GM12878 (cell line): Measurements from ENCODE around the gene PDK1. TPM values are rescaled to one million over a fixed set of nuclear protein-coding genes. Genes with fewer than 3 reads are reported as not detected.

Experiments used
- ATAC-seq: fragments of 200-7000 bp; cut with Tn5 transposase; 3 replicates; pipeline ENCODE4 v1.9.1; 2020; ENCODE audit warnings: mild to moderate bottlenecking, moderate library complexity
- BruUV-seq: library from RNA; stranded (reverse); fragments of 400-500 nt; replicated peaks from 2 replicates; lab custom pipeline; 2021; lab: Mats Ljungman, UMichigan
- CTCF ChIA-PET: fragments of 300-600 bp; sonication (Branson Sonifier 250); formaldehyde crosslinking; extraction: SDS; loops from one replicate; lab custom pipeline; 2021; ENCODE audit warnings: inconsistent platforms; lab: Yijun Ruan, JAX
- POLR2A ChIA-PET: fragments of 350-600 bp; formaldehyde crosslinking; extraction: SDS; loops from one replicate; lab custom pipeline; 2021; ENCODE audit warnings: inconsistent platforms; lab: Charles Lee
- RAD21 ChIA-PET: fragments of 300-600 bp; sonication (Branson Sonifier 250); formaldehyde crosslinking; loops from one replicate; lab custom pipeline; 2023; ENCODE audit warnings: antibody characterized with exemption; ENCODE audit not compliant: unreplicated experiment; lab: Charles Lee
- SMC1A ChIA-PET: fragments of 300-600 bp; sonication (Branson Sonifier 250); formaldehyde crosslinking; loops from one replicate; lab custom pipeline; 2023; ENCODE audit not compliant: unreplicated experiment, uncharacterized antibody; lab: Charles Lee
- DNase-seq: peaks from one replicate; pipeline ENCODE4 v3.0.0-alpha.2; 2011; ENCODE audit warnings: low read depth, low spot score
- FAIRE-seq: peaks from 3 replicates; lab custom pipeline; 2011; peaks lifted over from hg19 to GRCh38; lab: Jason Lieb, UNC
- H2AFZ ChIP-seq: 2 replicates; pipeline ENCODE4 v1.6.0; 2011; ENCODE audit warnings: low read depth, low read length, control low read depth; ENCODE audit not compliant: control insufficient read depth
- H3K27ac ChIP-seq: 2 replicates; pipeline ENCODE4 v1.5.1; 2011; ENCODE audit warnings: control low read depth; ENCODE audit not compliant: control insufficient read depth, insufficient read depth
- H3K27me3 ChIP-seq, 2 experiments: replicated peaks in 1 of 2; 2 replicates each; pipeline versions ENCODE4 v1.6.0 to v1.6.1; 2011; ENCODE audit warnings: low read length in 1 of 2; ENCODE audit not compliant: control insufficient read depth in 2 of 2, insufficient read depth in 2 of 2
- H3K36me3 ChIP-seq, 2 experiments: 2 replicates each; pipeline ENCODE4 v1.5.1; 2011; ENCODE audit warnings: low read length in 1 of 2; ENCODE audit not compliant: control insufficient read depth in 2 of 2, insufficient read depth in 2 of 2
- H3K4me1 ChIP-seq: 2 replicates; pipeline ENCODE4 v1.6.1; 2011; ENCODE audit warnings: mild to moderate bottlenecking, low read length, moderate library complexity, mixed read lengths; ENCODE audit not compliant: control insufficient read depth, insufficient read depth
- H3K4me2 ChIP-seq: 2 replicates; pipeline ENCODE4 v1.6.0; 2011; ENCODE audit warnings: control low read depth; ENCODE audit not compliant: control insufficient read depth, insufficient read depth
- H3K4me3 ChIP-seq: fragments of 200-600 bp; sonication (generic); 2 replicates; pipeline ENCODE4 v1.5.1; 2016
- H3K79me2 ChIP-seq: 2 replicates; pipeline ENCODE4 v1.6.0; 2011; ENCODE audit warnings: low read length; ENCODE audit not compliant: control insufficient read depth, insufficient read depth
- H3K9ac ChIP-seq: 2 replicates; pipeline ENCODE4 v1.8.0; 2011; ENCODE audit warnings: low read length, control low read depth, mixed read lengths; ENCODE audit not compliant: control insufficient read depth, insufficient read depth
- H3K9me3 ChIP-seq: replicated peaks from 3 replicates; pipeline ENCODE4 v1.5.1; 2011; ENCODE audit warnings: mild to moderate bottlenecking, low read length; ENCODE audit not compliant: control insufficient read depth, insufficient read depth
- H4K20me1 ChIP-seq: 2 replicates; pipeline ENCODE4 v1.6.0; 2011; ENCODE audit not compliant: control insufficient read depth, insufficient read depth
- CREB1 ChIP-seq: IDR thresholded peaks from 2 replicates; pipeline ENCODE4 v1.6.1; 2012; ENCODE audit warnings: low read depth, mild to moderate bottlenecking, inconsistent platforms
- CREM ChIP-seq: IDR thresholded peaks from 2 replicates; pipeline ENCODE4 v1.6.1; 2014; ENCODE audit warnings: antibody characterized with exemption, low read depth
- FOXK2 ChIP-seq: fragments of 450-650 bp; IDR thresholded peaks from 2 replicates; pipeline ENCODE4 v1.6.1; 2017; ENCODE audit warnings: mild to moderate bottlenecking, moderate library complexity
- FOXM1 ChIP-seq: IDR thresholded peaks from 2 replicates; pipeline ENCODE4 v1.6.1; 2012; ENCODE audit warnings: low read depth, mild to moderate bottlenecking, inconsistent platforms, low read length, moderate library complexity
- GATAD2B ChIP-seq: fragments of 450-650 bp; conservative IDR thresholded peaks from 2 replicates; pipeline ENCODE4 v1.6.1; 2017; ENCODE audit warnings: low read depth, mild to moderate bottlenecking, moderate library complexity
- IKZF2 ChIP-seq, 2 experiments: fragments of 450-650 bp; IDR thresholded peaks; 2 replicates each; pipeline ENCODE4 v1.6.1; 2017; ENCODE audit warnings: mild to moderate bottlenecking in 2 of 2, moderate library complexity in 2 of 2
- POLR2A ChIP-seq: IDR thresholded peaks from 2 replicates; pipeline ENCODE4 v1.6.1; 2011; ENCODE audit warnings: low read depth, mild to moderate bottlenecking, low read length
- RB1 ChIP-seq: fragments of 450-650 bp; formaldehyde crosslinking; IDR thresholded peaks from 2 replicates; pipeline ENCODE4 v1.6.1; 2017; ENCODE audit warnings: mild to moderate bottlenecking, borderline replicate concordance
- RCOR1 ChIP-seq: conservative IDR thresholded peaks from 2 replicates; pipeline ENCODE4 v1.6.1; 2012; ENCODE audit warnings: low read depth, low read length, improper control_type of control experiment
- SIN3A ChIP-seq: IDR thresholded peaks from 2 replicates; pipeline ENCODE4 v1.6.1; 2012; ENCODE audit warnings: low read depth, low read length, improper control_type of control experiment
- SMARCA5 ChIP-seq: fragments of 450-650 bp; IDR thresholded peaks from 2 replicates; pipeline ENCODE4 v1.6.1; 2017; ENCODE audit warnings: mild to moderate bottlenecking
- TCF3 ChIP-seq: IDR thresholded peaks from 2 replicates; pipeline ENCODE4 v1.6.1; 2012; ENCODE audit warnings: low read depth, mild to moderate bottlenecking, low read length, borderline replicate concordance; ENCODE audit not compliant: insufficient read depth
- ZNF217 ChIP-seq: fragments of 450-650 bp; IDR thresholded peaks from 2 replicates; pipeline ENCODE4 v1.6.1; 2017; ENCODE audit warnings: antibody characterized with exemption, mild to moderate bottlenecking
- WGBS: methylation state at CpG from one replicate; pipeline ENCODE4 v1.1.6; 2016; ENCODE audit warnings: low lambda C conversion rate; ENCODE audit not compliant: insufficient replicate concordance, insufficient coverage; ENCODE audit errors: missing lambda C conversion rate; 5-methylcytosine and 5-hydroxymethylcytosine counted together
- in situ Hi-C: fragments of 300-500 bp; cut with MboI; formaldehyde crosslinking; loops from 9 replicates; pipeline ENCODE4 v1.14.3; 2018; ENCODE audit warnings: mixed read lengths
- intact Hi-C: fragments of 100-400 bp; cut with micrococcal nuclease; formaldehyde crosslinking; loops from one replicate; pipeline ENCODE4 v1.14.2; 2022; ENCODE audit not compliant: unreplicated experiment
- polyA plus RNA-seq, 11 experiments: library from polyadenylated mRNA; depleted of rRNA in 4 of 11; unstranded in 6 of 11; stranded (reverse) in 5 of 11; fragments of >200 nt; fragmentation: Nextera tagmentation in 4 of 11; fragmentation: Illumina TruSeq in 1 of 11; extraction: Ambion mirVana in 4 of 11; extraction: Trizol in 1 of 11; gene quantifications; 1 replicate in 1 of 11; 2 replicates in 10 of 11; pipeline versions ENCODE4 v1.2.1 to v1.2.3, GENCODE V29; 2011 to 2016; ENCODE audit warnings: inconsistent platforms in 2 of 11, missing spikeins in 2 of 11, low read depth in 1 of 11
- total RNA-seq, 4 experiments: library from RNA; depleted of rRNA in 3 of 4; stranded (reverse); fragments of >200 nt in 3 of 4; fragmentation: Illumina TruSeq in 1 of 4; extraction: Trizol in 1 of 4; gene quantifications; 2 replicates each; pipeline versions ENCODE4 v1.2.1 to v1.2.3, GENCODE V29; 2013 to 2021
- TF ChIP-seq, protein P1 (sequence below): IDR thresholded peaks from 2 replicates; pipeline ENCODE4 v1.6.1; 2011; ENCODE audit warnings: borderline replicate concordance, low read depth, mild to moderate bottlenecking, moderate library complexity, mixed read lengths, low read length; ENCODE audit not compliant: insufficient read depth; ENCODE audit errors: extremely low read length
- TF ChIP-seq, protein P2 (sequence below): IDR thresholded peaks from 2 replicates; pipeline ENCODE4 v1.6.1; 2012; ENCODE audit warnings: improper control_type of control experiment, low read depth, low read length; ENCODE audit not compliant: insufficient replicate concordance
- TF ChIP-seq, protein P3 (sequence below): IDR thresholded peaks from 2 replicates; pipeline ENCODE4 v1.6.1; 2011; ENCODE audit warnings: mild to moderate bottlenecking, low read depth, low read length, moderate library complexity; ENCODE audit not compliant: insufficient replicate concordance

Gene PDK1
- total and polyA plus RNA-seq, 10 of the 15 experiments (the other 5 are each of a cell fraction or from before 2014, with no cell fraction given), result 5.3 to 128 (median 17.1) TPM

DNA sequence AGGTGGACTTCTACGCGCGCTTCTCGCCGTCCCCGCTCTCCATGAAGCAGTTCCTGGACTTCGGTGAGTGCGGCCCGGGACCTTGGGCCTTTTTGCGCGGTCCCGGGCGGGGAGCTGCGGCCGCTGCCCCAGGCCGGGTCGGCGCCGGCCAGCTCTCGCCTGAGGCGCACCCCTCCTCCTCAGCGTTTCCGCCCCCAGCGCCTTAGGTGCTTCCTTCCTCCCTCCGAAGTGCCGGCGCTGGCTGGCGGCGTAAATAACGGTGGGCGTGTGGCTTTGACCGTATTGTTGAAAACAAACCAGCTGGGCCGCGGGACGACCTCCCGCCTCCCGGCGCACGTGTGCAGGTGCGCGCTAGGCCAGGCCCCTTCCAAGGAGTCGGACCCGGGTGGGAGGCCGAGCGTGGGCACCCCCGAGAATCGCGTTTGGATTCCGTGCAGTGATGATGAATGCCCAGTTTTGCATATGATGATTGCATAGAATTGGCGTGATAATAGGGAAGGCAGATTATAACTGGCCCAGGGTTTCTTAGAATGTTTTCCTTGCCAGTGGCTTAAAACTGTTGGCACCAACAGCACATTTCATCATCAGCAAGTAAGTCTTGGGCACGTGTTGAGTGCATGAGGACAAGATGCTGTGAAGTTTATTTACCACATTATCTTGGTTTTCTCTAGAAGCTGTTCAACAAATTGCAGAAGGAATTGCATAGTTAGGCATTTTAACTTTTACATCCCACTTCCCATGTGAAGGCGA, 569 bp downstream of the PDK1 start:
- Histone ChIP-seq H3K4me2 (peak overlapping the region; percentile 72; the same call in 1 of the 2 replicates), H3K4me3 (peak overlapping the region; percentile 69), H3K36me3 (peaks cover 0 to 12% of the 10 kb centered on the region in 2 experiments; a peak in 2 of 4 replicates), H4K20me1 (peaks cover 4% of the 10 kb centered on the region; the same call in 1 of the 2 replicates), H3K27ac (peak overlapping the region; percentile 83), H2AFZ (peak overlapping the region; percentile 91), H3K4me1 (peaks cover 6% of the 10 kb centered on the region), H3K9ac (peak overlapping the region; percentile 62), H3K79me2 (peaks cover 69% of the 10 kb centered on the region), H3K9me3 (no peaks in the 10 kb centered on the region; the same call in 2 of the 3 replicates), H3K27me3 (no peaks in the 10 kb centered on the region)
- in situ Hi-C loops (loop anchor here (25.0 kb wide), 1 partner anchor 1619 kb away; the partner anchor contains the start of gene GORASP2), intact Hi-C loops (no loop called here)
- SMC1A ChIA-PET, result interaction anchor here (1.1 kb wide), 1 partner anchor 8 kb away, joined by 4 read pairs; no protein-coding TSS in a partner anchor
- WGBS, result under 1% methylated on average over 52 of the region's 52 CpGs
- no TSS peak for BruUV-seq
- CTCF ChIA-PET, result no interaction called here
- RAD21 ChIA-PET, result no interaction called here
- FAIRE-seq (no peak), DNase-seq (peak; percentile 25), ATAC-seq (peak; percentile 83)
- POLR2A ChIA-PET, result no interaction called here
- TF ChIP-seq, protein P1, sequence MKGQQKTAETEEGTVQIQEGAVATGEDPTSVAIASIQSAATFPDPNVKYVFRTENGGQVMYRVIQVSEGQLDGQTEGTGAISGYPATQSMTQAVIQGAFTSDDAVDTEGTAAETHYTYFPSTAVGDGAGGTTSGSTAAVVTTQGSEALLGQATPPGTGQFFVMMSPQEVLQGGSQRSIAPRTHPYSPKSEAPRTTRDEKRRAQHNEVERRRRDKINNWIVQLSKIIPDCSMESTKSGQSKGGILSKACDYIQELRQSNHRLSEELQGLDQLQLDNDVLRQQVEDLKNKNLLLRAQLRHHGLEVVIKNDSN, result peak; percentile 41
- TF ChIP-seq IKZF2 (IDR thresholded peaks at IDR 0.05), result peak in 1 of 2 experiments; percentile 40; a peak in 1 of 4 replicates
- peak; percentile 58; the same call in 1 of the 2 replicates for TF ChIP-seq GATAD2B
- TF ChIP-seq SIN3A, result peak; percentile 96
- TF ChIP-seq POLR2A, result peak; percentile 52
- TF ChIP-seq, protein P2, sequence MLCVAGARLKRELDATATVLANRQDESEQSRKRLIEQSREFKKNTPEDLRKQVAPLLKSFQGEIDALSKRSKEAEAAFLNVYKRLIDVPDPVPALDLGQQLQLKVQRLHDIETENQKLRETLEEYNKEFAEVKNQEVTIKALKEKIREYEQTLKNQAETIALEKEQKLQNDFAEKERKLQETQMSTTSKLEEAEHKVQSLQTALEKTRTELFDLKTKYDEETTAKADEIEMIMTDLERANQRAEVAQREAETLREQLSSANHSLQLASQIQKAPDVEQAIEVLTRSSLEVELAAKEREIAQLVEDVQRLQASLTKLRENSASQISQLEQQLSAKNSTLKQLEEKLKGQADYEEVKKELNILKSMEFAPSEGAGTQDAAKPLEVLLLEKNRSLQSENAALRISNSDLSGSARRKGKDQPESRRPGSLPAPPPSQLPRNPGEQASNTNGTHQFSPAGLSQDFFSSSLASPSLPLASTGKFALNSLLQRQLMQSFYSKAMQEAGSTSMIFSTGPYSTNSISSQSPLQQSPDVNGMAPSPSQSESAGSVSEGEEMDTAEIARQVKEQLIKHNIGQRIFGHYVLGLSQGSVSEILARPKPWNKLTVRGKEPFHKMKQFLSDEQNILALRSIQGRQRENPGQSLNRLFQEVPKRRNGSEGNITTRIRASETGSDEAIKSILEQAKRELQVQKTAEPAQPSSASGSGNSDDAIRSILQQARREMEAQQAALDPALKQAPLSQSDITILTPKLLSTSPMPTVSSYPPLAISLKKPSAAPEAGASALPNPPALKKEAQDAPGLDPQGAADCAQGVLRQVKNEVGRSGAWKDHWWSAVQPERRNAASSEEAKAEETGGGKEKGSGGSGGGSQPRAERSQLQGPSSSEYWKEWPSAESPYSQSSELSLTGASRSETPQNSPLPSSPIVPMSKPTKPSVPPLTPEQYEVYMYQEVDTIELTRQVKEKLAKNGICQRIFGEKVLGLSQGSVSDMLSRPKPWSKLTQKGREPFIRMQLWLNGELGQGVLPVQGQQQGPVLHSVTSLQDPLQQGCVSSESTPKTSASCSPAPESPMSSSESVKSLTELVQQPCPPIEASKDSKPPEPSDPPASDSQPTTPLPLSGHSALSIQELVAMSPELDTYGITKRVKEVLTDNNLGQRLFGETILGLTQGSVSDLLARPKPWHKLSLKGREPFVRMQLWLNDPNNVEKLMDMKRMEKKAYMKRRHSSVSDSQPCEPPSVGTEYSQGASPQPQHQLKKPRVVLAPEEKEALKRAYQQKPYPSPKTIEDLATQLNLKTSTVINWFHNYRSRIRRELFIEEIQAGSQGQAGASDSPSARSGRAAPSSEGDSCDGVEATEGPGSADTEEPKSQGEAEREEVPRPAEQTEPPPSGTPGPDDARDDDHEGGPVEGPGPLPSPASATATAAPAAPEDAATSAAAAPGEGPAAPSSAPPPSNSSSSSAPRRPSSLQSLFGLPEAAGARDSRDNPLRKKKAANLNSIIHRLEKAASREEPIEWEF, result peak; percentile 52
- peak; percentile 63; the same call in 1 of the 2 replicates for TF ChIP-seq CREB1
- TF ChIP-seq TCF3, result peak; percentile 61; the same call in 1 of the 2 replicates
- TF ChIP-seq RCOR1, result no peak
- TF ChIP-seq SMARCA5, result peak; percentile 81; the same call in 1 of the 2 replicates
- TF ChIP-seq ZNF217, result no peak
- TF ChIP-seq FOXM1, result no peak
- TF ChIP-seq RB1, result 0 out of 2 replicates have a peak, but pooled peaks have one; percentile 74
- TF ChIP-seq FOXK2, result peak; percentile 62
- peak; percentile 62 for TF ChIP-seq CREM
- TF ChIP-seq, protein P3, sequence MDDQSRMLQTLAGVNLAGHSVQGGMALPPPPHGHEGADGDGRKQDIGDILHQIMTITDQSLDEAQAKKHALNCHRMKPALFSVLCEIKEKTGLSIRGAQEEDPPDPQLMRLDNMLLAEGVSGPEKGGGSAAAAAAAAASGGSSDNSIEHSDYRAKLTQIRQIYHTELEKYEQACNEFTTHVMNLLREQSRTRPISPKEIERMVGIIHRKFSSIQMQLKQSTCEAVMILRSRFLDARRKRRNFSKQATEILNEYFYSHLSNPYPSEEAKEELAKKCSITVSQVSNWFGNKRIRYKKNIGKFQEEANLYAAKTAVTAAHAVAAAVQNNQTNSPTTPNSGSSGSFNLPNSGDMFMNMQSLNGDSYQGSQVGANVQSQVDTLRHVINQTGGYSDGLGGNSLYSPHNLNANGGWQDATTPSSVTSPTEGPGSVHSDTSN, result peak; percentile 1
